ENCODE data around the gene ATP5MC2.
"Not testable (repeated sequence)": the region's sequence is repeated elsewhere in the genome, so short reads cannot be mapped to it uniquely, and the experiment has no call there.

The ATP5MC2 gene

DNA sequence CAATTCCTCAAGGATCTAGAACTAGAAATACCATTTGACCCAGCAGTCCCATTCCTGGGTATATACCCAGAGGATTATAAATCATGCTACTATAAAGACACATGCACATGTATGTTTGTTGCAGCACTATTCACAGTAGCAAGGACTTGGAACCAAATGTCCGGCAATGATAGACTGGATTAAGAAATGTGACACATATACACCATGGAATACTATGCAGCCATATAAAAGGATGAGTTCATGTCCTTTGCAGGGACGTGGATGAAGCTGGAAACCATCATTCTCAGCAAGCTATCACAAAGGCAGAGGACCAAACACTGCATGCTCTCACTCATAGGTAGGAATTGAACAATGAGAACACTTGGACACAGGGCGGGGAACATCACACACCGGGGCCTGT, 29.6 kb downstream of the ATP5MC2 start:
- DNase-seq (ENCODE audit: low read depth, low spot score): not testable (repeated sequence)

- no peak for DNase-seq (ENCODE audit: low read depth, low spot score)
Measured at GRCh38 chr12:53645165-53645564, 30.7 kb downstream of the ATP5MC2 start.

DNA sequence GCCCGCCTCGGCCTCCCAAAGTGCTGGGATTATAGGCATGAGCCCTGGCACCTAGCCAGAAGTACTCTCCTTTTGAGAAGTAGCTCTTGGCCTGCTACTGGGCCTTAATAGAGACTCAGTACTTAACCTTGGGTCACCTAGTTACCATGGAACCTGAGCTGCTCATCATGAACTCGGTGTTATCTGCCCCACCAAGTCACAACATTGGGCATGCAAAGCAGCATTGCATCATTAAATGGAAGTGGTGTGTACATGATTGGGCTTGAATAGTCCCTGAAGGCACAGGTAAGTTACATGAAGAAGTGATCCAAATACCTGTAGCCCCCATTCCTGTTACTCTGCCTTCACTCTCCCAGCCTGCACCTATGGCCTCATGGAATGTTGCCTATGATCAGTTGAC, 31.8 kb downstream of the ATP5MC2 start:
- no peak for DNase-seq (ENCODE audit: low read depth, low spot score)

DNA sequence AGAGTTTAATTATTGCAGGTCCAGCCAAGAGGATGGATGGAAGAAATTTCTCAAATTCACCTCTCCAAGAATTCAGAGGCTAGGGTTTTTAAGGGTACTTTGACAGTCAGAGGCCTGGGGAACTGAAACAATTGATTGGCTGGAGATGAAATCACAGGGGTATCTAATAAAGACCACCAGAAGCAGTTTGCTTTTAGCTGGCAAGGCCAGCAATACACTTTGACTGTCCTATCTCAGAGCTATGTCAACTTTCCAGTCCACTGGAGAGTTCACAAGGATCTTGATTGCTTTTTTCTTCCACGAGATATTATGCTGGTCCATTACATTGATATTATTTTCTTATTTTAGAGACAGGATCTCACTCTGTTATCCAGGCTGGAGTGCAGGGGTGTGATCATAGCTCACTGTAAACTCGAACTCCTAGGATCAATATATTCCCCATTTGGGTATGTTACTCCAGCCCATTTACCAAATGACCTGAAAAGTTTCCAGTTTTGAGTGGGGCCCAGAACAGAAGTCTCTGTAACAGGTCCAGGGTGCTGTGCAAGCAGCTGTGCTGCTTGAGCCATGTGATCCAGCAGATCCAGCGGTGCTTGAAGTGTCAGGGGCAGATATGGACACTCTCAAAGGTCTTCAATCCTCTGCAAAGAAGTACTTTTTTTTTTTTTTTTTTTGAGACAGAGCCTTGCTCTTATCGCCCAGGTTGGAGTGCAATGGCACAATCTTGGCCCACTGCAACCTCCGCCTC, 32.5 kb downstream of the ATP5MC2 start:
- no peak for DNase-seq (ENCODE audit: low read depth, low spot score)

DNA sequence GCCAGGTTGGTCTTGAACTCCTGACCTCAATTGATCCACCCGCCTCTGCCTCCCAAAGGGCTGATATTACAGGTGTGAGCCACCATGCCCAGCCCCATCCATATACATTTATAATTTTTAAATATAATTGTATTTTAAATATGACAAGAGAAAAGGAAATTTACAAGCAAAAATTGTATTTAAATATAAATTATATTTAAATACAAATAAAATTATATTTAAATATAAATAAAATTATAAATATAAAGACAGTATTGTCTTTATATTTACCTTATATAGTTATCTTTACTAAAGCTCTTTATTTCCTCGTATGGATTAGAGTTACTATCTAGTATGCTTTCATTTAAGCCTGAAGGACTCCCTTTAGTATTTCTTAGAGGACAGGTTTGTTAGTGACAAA, 37.8 kb downstream of the ATP5MC2 start:
- DNase-seq (ENCODE audit: low read depth, low spot score): no peak

- DNase-seq (ENCODE audit: low read depth, low spot score): no peak
Measured at GRCh38 chr12:53636641-53637040, 39.2 kb downstream of the ATP5MC2 start.

- DNase-seq (ENCODE audit: low read depth, low spot score): not testable (repeated sequence)
Measured at GRCh38 chr12:53635708-53636107, 40.2 kb downstream of the ATP5MC2 start.

DNA sequence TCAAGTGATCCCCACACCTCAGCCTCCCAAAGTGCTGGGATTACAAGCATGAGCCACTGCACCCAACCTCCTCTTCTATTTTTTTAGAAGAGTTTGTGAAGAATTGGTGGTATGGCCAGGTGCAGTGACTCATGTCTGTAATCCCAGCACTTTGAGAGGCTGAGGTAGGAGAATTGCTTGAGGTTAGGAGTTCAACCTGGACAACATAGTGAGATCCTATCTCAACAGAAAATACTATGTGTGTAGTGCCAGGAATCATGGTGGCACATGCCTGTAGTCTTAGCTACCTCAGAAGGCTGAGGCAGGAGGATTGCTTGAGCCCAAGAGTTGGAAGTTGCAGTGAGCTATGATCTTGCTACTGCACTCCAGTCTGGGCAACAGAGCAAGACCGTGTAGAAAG, 44.2 kb downstream of the ATP5MC2 start:
- DNase-seq (ENCODE audit: low read depth, low spot score): no peak

DNA sequence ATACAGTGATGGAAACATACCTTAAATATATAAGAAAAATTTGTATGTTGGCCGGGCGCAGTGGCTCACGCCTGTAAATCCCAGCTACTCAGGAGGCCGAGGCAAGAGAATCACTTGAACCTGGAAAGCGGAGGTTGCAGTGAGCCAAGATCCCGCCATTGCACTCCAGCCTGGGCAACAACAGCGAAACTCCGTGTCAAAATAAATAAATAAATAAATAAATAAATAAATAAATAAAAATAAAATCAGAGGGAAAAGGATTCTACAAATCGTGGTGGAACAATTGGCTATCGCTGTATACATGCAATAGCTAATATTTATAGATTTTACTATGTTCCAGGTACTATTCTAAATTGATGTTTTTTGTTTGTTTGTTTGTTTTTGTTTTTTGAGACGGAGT, 48.0 kb downstream of the ATP5MC2 start:
- no peak for DNase-seq (ENCODE audit: low read depth, low spot score)

DNA sequence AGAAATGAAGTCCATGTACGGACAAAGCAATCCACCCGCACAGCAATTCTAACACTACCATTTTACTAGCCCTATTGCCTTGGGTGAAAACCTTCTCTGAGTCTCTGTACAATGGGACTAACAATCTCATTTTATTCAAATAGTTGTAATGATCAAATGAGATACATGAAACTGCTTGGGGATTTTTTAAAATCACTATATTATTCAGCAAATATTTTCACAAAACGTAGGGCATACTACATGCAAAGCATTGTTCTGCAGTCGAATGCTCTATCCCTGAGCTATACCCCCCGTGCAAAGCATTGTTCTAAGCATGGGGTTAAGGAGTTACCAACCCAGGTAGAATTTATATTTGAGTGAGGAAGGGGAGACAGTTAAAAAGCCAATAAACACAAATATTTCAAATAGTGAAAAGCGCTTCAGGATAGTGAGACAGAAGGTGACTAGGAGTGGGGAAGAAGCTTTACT, 49.1 kb downstream of the ATP5MC2 start:
- no peak for DNase-seq (ENCODE audit: low read depth, low spot score)

- peak; percentile 94 for DNase-seq (ENCODE audit: low read depth, low spot score)
Measured at GRCh38 chr12:53625946-53626701, 49.8 kb downstream of the ATP5MC2 start, which contains the start of gene ATF7. Gene ATF7, minus strand, starts transcription at chr12:53626382. Its CDS starts 25,382 bp downstream, at chr12:53601000.

GRCh38 chr12:53625373-53625945, 50.4 kb downstream of the ATP5MC2 start:
- no peak for DNase-seq (ENCODE audit: low read depth, low spot score)

GRCh38 chr12:53624956-53625355, 50.9 kb downstream of the ATP5MC2 start:
- DNase-seq (ENCODE audit: low read depth, low spot score): no peak

- DNase-seq (ENCODE audit: low read depth, low spot score): no peak
Measured at GRCh38 chr12:53624458-53624857, 51.4 kb downstream of the ATP5MC2 start.

GRCh38 chr12:53623548-53624385, 52.1 kb downstream of the ATP5MC2 start:
- no peak for DNase-seq (ENCODE audit: low read depth, low spot score)

GRCh38 chr12:53622724-53623123, 53.2 kb downstream of the ATP5MC2 start:
- no peak for DNase-seq (ENCODE audit: low read depth, low spot score)

DNA sequence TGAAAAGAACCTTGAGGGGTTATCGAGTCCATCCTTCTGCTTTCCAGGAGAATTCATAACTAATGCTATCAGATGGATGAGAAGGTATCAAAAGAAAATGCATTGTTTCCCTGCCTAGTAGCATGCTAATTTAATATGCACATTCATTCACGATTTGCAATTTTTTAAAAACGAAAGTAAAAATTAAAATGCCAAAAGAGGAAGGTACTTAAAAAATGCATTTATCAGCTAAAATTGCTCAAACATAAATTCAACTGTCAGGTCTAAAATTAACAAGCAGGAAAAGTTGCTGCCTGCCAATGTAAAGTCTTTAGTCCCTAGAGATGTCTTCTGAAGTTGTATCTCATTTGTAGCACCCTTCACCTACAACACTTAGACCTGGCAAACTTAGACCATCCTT, 57.6 kb downstream of the ATP5MC2 start:
- DNase-seq (ENCODE audit: low read depth, low spot score): no peak

GRCh38 chr12:53617700-53618099, 58.2 kb downstream of the ATP5MC2 start:
- no peak for DNase-seq (ENCODE audit: low read depth, low spot score)

DNA sequence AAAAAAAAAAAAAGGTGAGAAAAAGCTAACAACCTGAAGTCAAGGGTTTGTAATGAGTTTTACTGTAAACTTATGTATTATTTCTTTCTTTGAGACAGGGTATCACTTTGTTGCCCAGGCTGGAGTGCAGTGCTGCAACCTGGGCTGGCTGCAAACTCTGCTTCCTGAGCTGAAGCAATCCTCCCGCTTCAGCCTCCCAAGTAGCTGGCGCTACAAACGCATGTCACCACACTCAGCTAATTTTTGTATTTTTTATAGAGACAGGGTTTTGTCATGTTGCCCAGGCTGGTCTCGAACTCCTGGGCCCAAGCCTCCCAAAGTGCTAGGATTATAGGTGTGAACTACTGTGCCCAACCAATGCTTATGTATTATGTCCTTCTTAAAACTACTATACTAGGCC, 58.9 kb downstream of the ATP5MC2 start:
- DNase-seq (ENCODE audit: low read depth, low spot score): no peak

Measured in activated CD4-positive, CD25-positive, alpha-beta regulatory T cell treated with anti-CD3 and anti-CD28 coated beads, Interleukin-2, amount 50 U/mL, for 16 hours (primary cell).